HTERT RPE-1 (cell line): ENCODE measurements around the gene C13orf46.

Experiments
- in situ Hi-C: fragments of 300-500 bp; cut with MboI; formaldehyde crosslinking; loops from 4 replicates; pipeline ENCODE4 v1.14.3; 2020; ENCODE audit warnings: low sequenced_read_pairs

The C13orf46 gene

DNA sequence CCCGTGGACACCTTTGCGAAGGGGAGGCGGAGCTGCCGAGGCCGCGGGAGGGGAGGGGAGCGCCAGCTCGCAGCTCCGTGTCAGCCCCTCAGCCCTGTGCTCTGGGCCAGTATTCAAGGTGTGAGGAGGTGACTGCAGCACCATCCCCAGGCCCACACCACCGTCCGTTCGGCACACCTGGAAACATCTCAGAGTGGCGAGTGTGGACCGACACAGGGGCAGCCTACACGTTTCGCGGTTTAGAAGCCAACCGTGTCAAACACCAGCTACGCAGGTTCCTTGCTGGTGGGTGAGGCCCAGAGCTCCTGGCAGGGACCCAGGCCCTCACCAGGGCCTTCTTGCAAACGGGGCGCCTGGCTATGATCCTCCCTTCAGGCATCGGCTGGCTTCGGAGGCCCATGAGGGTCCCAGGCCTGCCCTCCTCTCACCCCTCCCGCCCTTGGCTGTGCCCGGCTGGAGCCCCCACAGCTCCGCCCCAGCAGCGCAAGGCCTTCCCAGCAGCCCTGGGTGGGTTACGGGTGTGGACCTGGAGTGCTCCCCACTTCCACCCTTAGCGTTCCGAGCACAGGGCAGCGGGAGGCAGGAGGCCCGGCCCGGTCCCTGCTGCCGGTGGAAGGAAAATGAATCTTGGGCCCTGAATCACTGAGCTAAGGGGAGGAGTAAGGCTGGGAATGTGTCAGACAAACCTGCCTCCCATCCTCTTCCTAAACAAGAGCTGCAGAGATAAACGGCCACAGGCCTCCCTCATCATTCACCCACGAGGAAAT, 1.2 kb downstream of the C13orf46 start:
- in situ Hi-C loops, result no loop called here

DNA sequence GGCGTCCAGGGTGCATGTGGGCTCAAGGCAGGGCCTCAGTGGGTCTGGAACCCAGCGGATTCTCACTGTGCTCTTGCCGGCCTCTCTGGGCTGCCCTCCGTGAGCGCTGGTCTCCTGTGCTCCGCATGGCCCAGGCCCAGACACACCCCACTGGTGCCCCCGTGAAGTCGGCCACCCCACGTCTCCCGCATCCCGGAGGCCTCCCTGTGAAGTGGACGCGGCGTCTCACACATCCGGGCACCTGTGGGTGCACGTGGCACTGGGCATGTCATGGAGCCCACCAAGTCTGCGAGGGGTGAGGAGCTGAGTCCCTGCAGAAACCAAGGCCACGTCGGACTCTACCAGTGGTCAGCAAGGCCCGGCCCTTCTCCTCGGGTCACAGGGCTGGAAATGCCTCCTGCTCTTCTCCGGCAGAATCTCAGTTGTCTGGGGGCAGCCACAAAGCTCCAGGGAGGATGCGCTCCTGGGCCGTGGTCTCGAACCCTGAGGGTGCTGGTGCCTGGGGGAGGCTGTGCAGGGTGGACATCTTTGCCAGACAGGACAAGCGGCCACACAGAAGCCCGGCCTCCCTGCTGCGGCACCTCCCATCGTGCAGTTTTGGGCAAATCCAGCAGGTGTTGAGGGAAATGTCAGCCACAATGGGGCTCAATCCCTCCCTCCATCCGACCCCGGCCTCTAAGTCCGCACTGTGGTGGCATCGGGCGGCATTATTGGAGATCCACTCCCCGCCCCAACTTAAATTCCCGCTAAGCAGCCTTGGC, 2.2 kb downstream of the C13orf46 start:
- in situ Hi-C loops, result no loop called here

DNA sequence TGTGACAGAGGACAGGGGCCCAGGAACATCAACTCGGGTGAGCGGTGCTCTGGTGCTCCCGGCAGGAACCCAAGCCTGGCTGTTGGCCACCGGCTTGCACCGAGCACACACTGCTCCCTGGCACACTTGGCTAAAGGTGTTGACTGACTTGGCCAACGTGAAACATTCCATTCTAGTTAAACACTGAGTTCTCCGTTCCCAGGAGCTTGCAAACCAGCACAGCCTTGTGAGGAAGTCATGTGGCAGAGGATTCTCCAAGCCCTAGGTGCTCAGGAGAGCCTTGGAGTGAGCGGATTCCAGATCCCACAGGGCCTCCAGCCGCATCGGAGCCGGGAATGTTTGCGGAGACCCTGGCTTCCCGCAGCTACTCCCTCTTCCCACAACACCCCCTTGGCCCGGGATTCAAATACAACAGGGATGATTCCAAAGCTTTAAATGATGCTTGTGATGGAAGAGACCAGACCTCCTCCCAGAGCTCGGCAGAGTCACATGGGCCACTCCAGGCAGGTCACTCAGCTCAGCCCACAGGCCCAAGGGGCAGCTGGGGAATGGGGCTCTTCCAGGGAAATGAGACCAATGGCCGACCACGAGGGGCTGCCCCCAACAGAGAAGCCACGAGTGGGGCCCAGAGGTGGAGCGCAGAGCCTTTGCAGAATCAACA, 2.9 kb downstream of the C13orf46 start:
- in situ Hi-C loops, result no loop called here

DNA sequence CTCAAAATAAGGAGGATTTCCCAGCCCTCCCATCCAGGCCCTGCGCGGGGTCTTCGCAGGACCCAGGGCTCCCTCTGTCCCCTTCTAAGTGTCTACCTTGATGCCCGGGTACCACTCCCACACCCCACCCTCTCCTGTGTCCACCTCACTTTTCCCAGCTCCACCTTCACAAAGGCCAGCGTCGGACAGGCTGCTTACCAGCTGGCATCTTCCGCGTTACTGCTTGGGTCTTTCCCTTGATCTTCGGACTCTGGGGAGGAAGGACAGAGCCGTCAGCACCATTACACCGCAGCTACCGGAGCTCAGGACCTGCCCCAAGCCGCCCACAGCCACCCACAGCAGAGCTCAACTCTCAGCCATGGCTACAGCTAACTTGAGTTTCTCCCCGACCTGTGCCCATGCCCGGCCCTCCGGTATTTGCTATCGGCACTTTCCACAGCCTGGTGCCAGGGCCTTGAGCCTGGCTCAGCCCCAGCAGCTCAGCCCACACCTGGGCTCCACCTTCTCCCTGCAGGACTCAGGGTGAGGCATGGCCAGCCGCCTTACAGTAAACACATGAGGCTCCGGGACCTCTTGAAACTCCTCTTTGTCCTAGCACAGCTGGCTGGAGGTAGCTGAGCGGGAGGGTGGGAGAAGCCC, 3.8 kb downstream of the C13orf46 start:
- in situ Hi-C loops, result no loop called here

DNA sequence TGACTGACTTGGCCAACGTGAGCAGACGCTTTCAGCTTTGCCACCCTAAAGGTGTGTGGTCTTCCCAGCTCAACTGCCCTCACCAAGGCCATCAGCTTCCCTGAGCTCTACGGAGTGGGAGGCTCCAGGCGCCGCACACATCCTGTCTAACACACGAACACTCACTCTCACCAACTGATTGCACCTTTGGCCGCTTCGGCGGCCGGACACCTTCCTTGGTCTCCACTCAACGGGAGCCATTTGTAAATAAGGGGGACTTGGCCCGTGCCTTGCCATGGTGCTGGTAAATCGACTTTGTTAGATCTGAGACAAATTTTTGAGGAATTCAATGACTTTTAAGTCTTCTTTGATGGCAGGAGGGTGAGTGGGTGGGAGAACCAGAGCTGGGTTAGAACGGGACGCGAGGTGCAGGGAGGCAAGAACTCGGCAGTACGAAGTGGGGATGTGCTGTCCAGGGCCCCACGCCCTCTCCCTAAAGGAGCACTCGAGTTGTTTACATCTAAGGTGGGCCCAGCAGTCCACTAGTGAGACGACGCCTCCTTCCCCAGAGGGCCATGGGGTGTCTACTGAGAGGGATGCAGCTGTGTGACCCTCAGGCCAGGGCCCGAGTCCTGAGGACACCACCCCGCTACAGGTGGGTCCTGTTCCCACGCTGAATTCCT, 4.4 kb downstream of the C13orf46 start:
- in situ Hi-C loops, result no loop called here

DNA sequence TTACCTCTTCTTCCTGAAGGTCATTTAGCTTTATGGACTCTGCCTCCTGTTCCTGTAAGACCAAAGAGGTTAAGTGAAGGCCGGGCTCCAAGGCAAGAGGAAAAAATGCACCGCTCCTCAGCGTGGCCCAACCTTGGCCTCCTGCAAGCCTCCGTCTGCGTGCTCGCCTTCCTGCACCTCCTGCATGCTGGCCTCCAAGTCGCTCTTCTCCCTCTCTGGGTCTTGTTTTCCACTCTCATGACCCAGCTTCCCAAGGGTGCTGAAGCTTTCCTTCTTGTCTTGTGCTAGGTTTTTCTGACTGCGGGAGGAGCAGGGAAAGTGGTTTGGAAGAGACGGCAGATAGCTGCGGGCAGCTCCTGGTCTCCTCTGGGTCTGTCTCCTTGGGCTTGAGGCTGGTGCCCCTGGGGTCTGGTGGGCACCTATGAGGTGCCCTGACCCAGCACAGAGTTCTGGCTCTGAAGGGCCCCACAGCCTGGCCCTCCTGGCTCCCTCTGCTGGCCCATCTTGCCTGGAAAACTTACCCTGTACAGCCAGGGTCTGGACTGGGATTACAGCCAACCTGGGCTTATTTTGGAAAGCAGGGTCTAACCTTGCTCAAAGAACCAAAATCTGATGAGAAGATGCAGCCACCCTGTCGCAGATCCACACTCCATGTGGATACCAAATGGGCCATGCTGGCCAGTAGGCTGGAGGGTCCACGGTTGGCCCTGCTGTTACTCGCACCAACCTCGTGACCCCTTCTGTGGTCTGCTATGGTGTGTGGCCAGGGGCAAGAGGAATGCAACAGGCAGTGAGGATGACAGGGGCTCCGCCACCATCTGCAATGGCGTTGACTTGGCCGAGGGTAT, 5.2 kb downstream of the C13orf46 start:
- in situ Hi-C loops, result no loop called here

DNA sequence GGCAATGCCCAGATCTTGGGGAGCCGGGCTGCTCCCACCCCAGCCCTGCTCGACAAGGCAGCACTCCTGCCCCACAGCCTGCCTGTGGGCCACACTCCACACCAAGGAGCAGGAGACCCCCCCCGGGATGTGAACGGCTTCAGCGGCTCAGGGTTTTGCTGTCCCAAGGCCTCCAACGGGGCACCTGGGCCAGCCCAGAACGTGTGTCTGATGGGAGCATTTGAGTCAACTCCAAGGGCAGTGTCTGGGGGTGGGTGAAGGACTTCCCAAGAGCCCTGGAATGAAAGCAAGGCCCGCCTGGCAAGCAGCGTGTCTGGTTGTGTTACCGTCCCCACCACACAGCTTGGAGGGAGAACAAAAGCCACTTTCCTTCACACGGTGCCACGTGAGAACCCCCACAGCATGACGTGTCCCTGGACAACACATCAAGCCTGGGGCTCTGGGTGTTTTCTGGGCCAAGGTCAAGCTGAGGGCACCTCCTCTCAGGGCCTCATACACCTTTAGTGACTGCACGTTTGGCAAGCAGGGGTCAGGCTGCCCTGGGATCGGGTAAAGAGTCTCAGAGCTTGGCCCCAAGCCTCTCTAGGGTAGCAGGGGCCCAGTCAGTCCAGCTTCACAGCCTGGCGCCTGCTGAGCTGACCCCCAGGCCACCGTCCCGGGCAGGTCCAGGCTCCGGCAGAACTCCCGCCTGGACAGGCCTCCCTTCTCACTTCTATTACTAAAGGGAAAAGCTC, 6.0 kb downstream of the C13orf46 start:
- in situ Hi-C loops, result no loop called here

DNA sequence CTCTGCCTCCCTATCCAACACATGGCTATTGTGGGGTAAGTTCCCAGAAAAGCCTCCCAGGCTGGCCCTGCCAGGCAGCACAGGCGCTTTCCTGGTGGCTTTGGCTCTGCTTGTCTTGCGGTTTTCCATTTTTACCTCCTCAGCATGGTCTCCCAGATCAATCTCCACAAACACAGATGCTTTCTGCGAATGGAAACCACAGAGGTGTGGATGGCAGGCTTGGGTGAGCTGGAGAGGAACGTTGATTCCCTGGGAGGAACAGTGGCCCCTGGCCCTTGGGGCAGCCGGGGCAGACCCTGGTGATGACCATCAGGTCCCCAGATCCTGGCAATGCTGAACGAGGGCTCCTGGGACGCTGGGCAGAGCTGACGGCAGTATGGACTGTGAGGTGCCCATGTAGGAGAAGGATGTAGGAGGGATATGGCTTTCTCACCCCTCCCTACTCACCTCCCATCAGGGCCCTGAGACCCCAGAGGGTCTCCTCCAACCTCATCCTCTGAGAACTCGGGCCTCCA, 6.6 kb downstream of the C13orf46 start:
- in situ Hi-C loops, result no loop called here

DNA sequence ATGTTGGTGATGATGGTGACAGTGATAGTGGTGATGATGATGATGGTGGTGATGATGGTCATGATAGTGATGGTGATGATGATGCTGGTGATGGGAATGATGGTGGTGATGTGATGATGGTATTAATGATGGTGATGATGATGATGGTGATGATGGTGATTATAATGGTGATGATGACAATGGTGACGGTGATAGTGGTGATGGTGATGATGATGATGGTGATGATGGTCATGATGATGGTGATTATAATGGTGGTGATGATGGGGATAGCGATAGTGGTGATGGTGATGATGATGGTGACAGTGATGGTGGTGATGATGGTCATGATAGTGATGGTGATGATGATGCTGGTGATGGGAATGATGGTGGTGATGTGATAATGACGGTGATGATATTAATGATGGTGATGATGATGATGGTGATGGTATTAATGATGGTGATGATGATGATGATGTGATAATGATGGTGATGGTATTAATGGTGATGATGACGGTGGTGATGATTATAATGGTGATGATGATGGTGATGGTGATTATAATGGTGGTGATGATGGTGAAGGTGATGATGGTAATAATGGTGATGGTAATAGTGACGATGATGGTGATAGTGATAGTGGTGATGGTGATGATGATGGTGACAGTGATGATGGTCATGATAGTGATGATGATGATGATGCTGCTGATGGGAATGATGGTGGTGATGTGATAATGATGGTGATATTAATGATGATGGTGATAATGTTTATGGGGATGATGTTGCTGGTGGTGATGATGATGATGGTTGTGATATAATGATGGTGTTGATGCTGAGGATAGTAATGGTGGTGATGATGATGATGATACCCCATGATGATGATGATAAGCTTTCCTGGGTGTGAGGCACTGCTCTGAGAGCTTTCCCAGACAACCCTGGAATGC, 7.7 kb downstream of the C13orf46 start:
- in situ Hi-C loops, result no loop called here

DNA sequence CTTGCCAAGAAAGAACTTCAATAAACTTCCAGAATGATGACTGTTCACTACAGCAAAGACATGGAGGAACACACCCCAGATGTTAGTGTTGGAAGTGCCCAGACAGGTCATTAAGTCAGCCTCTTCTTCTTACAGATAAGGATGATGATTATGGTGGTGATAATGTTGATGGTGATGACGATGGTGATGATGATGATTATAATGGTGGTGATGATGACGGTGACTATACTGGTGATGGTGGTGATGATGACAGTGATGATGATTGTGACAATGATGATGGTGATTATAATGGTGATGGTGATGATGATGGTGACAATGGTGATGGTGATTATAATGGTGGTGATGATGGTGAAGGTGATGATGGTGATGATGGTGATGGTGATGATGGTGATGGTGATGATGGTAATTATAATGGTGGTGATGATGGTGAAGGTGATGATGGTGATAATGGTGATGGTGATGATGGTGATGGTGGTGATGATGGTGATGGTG, 8.4 kb downstream of the C13orf46 start:
- in situ Hi-C loops, result no loop called here

DNA sequence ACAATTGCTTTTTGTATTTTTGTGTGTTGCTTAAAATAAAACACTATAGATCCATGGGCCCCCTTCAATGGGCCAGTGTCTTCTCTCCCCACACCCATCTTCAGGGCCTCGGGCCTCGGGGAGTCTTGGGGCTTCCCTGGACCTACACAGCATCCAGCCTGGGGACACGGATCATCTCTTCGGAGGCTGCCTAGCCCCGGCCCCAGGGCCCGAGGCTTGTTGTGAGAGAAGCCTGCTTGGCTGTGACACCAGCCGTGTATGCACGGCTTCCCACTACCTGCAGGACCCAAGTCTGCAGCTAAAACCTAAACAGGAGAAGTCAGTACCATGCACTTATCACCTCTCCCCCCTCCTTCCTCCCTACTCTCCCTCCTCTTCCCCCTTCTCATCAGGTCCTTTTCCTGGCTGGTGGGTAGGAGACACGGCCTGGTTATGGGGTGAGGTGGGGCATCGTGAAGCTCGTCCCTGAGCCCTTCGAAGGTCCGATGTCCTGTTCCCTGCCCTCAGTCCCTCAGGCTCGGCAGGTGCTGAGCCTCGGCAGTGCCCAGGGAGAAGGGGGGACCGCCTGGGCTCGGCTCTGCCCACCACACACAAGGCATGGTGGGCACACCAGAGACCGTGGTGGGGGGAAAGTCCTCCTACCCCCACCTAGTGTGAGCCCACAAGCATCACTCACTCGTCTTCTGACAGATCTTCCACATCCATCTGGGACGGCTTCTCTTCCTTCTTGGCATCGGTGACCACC, 9.5 kb downstream of the C13orf46 start:
- in situ Hi-C loops, result no loop called here

DNA sequence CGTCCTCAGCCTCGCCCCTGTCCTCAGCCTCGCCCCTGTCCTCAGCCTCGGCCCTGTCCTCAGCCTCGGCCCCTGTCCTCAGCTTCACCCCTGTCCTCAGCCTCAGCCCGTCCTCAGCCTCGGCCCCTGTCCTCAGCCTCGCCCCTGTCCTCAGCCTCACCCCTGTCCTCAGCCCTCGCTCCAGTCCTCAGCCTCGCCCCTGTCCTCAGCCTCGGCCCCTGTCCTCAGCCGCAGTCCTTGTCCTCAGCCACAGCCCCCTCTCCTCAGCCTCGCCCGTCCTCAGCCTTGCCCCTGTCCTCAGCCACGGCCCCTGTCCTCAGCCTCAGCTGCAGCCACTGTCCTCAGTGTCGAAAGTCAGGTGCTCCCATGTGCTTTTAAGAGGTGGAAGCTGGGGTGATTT, 10.5 kb downstream of the C13orf46 start:
- in situ Hi-C loops, result no loop called here

DNA sequence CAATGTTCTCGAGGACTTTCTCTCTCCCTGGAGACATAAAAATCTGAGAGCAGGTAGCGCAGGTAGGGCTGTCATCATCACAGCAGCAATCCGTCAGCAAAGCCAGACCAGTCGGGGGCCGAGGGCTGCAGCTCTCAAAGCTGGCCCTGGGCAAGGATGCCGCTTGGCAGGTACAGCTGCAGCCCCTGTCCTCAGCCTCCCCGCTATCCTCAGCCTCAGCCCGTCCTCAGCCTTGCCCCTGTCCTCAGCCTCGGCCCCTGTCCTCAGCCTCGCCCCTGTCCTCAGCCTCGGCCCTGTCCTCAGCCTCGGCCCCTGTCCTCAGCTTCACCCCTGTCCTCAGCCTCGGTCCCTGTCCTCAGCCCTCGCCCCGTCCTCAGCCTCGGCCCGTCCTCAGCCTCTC, 10.9 kb downstream of the C13orf46 start:
- in situ Hi-C loops, result no loop called here

DNA sequence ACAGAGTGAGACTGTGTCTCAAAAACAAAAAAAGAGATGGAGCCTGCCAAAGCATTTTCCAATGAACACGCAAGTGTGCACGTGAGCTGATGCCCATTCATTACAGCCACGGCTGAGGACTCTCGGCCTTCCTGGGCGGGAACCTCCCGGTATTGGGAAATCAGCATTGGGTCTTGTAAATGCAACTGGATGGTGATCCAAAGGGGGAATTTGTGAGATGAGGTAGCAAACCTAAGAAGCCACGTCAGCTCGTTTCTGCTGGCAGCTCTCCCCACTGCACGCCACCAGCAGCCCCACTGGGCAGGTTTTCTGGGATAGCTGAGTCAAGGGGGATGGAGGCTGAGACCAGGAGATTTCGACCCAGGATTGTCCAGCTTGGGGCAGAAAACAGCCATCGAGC, 11.5 kb downstream of the C13orf46 start:
- in situ Hi-C loops, result no loop called here

DNA sequence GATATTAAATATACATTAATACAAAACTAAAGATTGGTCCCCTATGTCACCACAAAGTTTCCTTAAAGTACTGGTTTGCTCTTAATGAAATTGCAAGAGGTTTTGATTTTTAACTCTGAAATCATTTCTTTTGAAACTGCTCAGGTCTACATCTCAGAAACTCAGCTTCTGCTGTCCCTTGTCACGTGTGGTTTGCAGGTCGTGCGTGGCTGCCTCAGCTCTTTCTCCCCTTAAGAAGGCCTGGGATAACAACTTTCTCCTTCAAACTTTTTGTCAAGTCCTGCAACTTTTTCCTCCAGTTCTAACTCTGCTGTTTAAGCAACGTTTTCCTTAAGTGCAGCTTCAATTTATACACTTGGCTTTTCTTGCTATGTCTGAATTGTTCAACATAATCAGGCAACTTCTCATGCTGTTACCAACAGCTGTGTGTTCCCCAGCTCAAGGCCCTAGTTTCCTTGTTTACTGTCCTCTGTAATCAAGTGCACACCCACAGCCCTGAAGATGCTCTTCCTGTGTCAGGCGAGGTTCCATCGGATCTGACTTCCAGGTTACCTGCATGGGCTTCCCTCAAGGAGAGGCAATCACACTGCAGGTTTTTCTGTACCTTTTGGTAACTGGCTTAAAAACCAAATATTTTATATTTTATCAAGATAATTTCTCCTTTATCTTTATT, 13.5 kb downstream of the C13orf46 start:
- in situ Hi-C loops, result no loop called here

DNA sequence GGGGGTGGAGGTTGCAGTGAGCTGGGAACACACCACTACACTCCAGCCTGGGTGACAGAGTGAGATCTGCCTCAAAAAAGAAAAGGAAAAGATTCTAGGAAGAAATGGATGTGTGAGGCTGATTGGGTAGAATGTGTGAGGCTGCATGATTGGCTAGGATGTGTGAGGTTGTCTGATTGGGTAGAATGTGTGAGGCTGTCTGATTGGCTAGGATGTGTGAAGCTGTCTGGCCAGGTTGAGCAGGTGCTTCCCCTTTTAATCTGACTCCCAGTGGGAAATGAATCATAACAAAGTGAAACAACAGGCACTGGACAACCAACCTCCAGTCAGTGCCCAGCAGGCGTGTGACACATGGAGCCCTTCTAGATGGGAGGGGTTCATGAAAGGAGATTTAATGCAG, 14.7 kb downstream of the C13orf46 start:
- in situ Hi-C loops, result no loop called here

DNA sequence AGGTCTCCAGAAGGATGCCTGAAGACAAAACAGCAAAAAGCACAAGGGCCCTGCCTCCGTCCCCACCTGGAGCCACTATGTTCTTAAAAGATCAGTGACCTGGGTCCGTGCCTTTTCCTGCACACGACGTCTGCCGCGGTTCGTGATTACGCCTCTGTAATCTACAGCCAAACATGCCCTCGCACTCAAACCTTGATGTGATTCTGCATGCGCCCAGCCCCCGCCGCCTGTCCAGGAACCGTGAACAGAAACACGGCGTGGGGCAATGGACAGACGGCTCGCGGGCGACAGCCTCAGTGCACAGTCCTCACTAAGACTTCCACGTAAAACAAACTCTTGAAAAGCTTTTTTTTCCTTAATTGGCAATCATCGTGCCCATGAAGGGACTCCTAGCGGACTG, 15.5 kb downstream of the C13orf46 start:
- in situ Hi-C loops, result no loop called here
